Stimulated activated CD8-positive, alpha-beta memory T cell treated with anti-CD3 and anti-CD28 coated beads, Interleukin-15, amount 100 ng/mL, for 48 hours (primary cell): Measurements from ENCODE around the gene FRMPD3.
"Not testable (repeated sequence)": the region's sequence is repeated elsewhere in the genome, so short reads cannot be mapped to it uniquely, and the experiment has no call there.

Experiments used
- DNase-seq, 2 donors: peaks; one replicate each; pipeline ENCODE4 v3.0.0-alpha.2; 2020; ENCODE audit warnings: low read depth in 2 of 2

FRMPD3 gene

DNA sequence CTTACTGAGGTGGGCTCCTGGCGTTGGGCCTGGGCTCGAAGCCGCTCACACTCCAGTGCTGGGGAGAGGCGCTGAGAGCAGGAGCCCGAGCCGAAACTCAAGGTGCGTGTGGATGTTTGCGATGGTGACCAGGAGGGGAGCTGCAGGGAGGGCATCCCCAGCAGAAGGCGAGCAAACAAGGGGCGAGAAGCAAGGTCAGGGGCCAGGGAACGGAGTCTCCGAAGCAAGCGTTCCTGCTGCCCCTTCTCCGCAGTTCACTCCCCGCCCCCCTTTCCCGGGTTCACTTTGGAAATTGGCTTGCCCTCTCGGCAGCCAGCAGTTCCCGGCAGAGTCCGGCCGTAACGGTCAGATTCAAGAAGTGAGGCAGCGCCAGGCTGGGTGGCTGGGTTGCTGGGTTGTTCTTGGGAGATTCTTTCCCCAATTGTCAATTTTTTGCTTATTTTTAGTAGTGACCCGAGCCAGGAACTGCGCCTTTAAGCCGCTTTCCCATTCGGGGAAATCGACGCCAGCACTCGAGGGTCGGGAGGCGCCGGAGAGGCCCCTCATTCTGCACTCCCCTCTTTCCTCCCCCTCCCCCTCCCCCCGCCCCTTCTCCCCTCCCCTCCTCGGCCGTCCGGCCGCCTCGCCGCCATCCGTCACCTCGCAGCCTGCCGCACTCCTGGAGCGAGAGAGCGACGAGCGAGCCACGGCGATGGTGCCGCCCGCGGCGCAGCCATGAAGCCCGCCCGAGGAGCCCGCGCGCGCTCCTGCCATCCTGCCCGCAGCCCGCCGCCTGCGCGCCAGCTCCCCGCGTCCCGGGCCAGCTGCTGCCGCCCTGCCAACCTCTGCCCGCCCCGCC lies at the start of gene FRMPD3:
Gene FRMPD3 (plus strand): TSS at position 655 of the 838 bp plus-strand sequence. CDS start 76,937 bp downstream, outside the sequence.
- DNase-seq: no peak

DNA sequence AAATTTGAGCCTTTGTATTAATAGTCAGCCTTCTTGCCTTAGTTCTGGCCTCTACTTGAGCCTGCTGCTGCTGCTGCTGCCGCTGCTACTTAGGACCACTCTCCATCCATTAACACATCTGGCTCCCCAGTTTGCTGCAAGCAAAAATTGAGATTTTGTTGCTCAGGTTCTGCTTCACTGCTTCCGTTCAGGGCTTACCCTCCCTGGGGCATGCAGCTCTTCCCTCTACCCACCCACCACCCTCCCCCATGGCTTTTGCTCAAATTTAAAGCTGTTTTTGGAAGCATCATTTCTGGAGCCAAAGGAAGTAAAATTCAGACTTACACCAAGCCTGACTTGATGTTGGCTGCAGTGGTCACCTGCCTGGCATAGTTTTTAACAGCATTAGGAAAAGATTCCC lies 28.9 kb upstream of the FRMPD3 start:
- no peak for DNase-seq

DNA sequence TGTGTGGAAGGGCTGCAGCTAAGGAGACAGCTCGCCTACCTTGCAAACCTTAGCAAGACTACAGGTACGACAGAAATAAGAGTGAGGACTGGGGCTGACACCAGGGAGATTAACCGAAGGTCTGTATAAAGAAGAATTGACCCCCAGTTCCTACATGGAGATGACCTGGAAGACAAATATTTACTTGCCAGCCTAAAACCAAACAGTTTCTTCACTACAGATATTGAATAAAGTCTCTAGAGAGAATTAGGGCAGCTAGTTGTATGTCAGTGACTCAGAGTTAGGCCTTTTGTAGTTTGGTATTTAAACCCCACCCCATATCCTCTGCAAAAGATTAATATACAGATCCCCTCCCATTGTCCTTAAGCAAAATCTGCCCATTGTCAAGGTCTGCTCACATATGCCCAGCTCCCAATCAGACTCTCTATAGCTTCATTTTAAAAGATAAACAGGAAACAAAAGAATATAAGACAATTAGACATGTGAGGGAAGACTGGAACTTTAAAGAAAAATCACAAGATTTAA lies 28.1 kb upstream of the FRMPD3 start:
- DNase-seq: no peak

DNA sequence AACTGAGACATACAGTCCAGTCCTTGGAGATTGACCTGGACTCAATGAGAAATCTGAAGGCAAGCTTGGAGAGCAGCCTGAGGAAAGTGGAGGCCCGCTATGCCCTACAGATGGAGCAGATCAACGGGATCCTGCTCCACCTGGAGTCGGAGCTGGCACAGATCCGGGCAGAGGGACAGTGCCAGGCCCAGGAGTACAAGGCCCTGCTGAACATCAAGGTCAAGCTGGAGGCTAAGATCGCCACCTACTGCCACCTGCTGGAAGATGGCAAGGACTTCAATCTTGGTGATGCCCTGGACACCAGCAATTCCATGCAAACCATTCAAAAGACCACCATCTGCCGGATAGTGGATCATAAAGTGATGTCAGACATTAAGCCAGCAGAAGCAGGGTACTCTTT lies 20.4 kb upstream of the FRMPD3 start:
- no peak for DNase-seq

DNA sequence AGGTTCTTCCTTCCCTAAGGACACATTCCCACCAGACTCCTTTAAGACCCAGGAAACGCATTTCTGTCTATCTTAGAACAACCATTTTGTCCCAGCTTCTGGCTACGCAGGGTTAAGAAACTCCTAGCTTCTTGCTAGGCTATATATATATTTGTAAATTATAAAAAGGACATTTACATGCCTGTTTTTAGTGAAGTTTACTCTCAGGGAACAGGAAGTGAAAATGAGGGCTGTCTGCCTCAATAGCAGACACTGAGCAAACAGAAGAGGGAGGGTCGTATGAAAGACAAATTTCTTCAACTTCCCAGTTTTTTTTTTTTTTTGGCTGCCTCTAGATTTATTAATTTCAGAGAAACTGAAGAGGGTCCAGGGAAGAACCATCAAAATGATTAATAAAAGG lies 9.3 kb upstream of the FRMPD3 start:
- no peak for DNase-seq

DNA sequence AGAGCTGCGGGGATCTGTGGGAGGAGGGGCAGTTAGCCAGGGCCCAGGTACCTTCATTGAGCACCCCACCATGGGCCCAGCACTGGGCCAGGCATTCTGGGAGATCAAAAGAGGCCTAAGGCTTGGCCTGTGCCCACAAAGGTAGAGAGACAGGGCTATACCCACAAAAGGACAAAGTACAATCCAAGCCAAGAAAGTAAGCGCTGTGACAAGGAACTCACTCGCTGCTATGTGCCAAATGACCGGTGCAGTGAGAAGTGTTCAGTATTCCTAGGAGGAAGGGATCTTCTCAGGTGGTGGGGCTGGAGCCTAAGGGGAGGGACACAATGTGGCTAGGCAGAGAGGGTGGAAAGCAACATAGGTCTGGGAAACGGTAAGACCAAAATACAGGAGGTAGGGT lies 8.8 kb upstream of the FRMPD3 start:
- DNase-seq: no peak

DNA sequence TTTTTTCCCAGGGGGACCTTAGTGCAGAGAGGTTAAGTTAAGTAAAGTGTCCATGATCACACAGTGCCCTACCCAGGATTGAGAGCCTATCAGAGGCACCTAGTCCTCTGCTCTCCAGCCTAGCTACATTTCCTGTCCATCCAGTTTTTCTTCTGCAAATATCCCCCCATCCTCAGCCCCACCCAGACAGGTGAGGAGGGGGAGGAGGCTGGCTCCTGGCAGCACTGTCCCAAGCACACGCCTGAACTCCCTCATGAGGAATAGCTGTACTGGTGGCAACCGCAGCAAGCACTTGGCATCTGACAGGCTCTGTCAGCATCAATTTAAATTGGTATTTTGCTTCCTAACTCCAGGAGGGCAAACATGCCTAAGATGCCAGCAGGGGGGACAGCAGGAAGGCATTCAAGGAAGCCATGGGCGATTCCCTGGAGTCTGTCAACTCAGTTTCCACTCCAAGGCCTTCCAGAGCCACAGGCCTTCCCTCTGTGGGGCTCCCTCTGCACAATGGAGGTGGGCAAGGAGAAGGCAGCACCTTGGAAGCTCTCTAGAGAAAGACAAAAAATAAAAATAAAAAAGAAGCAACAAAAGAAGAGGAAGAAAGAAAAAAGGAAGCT lies 6.4 kb upstream of the FRMPD3 start:
- DNase-seq: no peak

DNA sequence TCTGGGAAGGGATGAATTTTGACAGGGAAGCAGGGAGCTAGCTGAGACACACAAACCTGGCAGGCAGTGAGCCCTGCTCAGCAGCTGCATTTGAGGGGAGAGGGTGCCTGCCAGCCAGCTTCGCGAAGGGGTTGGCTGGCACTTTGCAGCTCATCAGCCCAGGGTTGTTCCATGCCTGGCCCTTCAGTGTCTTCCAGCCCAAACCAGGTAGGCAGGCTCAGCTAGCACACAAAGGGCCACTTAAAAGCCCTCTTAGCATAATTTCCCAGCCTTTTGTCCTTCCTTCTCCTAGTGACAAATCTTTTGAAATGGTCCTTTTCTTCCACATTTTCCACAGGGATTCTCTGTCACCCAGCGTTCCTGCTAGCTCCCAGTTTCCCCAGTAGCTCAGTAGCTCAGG lies 4.3 kb upstream of the FRMPD3 start:
- DNase-seq: no peak

DNA sequence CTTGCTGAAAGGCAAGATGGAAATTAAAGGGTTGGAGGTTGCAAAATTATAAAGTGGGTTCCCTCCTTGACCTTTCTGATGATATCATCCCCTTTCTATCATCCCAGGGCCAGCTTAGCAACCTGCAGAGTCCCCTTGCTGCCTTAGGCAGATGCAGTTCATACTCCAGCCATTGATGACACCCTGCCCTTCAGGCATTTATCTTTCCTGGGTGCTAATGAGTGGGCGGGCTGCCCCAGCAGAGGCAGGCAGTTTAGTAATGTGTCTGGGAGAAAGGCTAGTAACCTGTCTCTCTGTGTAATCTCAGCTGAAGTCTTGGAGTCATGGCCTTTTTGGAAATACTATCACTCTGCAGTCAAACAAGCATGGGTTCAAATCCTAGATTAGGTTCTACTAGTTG lies 3.8 kb upstream of the FRMPD3 start:
- no peak for DNase-seq

DNA sequence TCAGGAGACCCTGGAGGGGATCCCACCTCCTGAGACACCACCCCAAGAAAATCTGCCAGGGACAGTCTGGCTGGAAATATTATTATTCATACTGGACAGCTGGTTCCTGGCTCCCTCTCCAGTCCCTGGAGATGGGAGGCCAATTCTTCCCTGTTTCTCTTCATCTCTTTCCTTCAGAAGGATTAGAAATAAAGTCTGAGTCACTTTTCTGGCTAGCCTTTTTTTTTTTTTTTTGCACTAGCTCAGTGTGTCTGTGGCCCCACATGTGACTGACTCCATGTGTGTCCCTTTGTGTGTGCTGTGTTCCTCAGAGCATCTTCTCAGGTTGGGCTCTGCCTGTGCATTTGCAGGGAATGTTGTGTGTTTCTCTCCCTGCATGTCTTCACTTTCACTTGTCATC lies 1.8 kb upstream of the FRMPD3 start:
- no peak for DNase-seq

DNA sequence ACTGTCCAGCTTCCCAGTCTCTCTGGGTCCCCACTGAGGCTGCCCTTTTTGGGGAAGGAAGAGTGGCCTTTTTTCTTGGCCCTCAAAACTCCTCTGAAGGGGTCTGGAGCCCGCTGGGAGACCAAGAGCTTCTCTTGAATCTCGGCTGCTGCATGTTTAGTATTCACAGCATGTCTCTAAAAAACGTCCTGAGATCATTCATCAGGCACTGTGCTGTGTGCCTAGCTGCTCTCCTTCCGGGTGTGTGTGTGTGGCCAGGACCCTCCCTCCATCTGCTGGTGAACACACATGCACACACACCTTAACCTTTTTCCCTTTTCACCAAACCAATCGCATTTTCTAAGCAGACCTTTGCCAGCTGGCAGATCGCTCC lies 841 bp upstream of the FRMPD3 start:
- no peak for DNase-seq

DNA sequence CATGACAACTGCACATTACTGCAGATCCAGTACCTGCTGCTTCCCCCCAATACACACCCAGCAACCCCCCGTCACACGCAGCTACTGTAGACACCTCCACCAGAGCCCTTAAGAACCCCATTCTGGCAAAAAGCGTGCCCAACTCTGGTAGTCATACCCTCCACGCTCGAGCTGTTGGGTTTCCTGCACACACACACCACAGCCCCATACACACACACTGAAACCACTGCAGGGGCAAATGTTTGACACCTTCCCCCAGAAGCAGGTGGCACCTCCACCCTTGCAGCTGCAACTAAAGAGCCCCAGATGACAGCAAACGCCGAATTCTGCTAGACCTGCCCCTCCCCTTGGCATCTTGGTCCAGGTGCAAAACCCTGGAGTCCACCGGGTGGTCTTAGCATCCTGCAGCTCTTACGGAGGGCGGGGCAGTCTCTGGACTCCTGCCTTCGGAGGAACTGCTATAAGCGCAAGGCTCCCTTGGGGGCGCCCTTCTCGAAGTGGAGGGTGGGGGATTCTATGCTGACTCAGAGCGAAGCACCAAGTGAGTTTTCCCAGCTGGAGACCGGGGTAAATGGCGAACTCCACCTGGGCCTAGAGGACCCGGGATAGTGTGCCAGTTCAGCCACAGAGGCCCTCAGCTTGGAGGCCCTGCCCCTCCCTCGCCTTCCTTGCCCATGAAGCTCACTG lies 1.5 kb downstream of the FRMPD3 start:
- DNase-seq: no peak

DNA sequence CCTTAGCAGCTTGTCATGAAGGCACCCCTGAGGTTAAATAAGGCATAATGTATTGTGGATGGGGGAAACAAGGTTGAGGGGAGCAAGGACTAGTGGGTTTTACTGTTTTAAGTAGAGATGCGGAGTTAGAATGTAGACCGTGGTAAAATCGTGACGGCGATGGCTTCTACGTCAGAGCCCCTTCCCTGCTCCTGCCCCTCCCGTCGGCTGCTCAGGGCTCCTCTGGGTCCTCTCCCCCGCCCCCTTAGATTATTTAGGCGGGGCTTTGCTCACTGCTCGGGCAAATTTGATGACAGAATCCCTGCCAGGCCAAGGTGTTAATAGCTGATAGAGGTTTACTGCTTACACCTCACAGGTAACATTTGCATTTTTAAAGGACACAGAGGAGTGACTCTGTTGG lies 2.3 kb downstream of the FRMPD3 start:
- no peak for DNase-seq

DNA sequence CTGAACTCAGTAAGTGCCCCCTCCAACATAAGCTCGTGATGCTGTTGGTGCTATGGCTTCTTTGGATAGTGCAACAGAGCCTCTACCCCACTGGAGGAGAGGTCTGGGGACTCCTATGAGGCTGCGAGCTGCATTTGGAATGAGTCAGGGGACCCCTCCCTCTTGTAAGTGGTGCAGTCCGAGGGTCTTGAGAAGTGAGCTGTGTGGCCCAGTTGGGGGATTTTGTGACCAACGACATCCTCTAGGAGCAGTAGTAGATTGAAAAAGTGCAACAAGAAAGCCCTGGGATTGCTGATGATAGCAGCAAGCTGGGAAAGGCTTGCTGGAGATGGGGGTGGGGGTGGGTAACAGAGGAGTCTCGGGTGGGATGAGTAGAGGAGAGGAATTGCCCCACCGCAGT lies 3.1 kb downstream of the FRMPD3 start:
- DNase-seq: no peak

DNA sequence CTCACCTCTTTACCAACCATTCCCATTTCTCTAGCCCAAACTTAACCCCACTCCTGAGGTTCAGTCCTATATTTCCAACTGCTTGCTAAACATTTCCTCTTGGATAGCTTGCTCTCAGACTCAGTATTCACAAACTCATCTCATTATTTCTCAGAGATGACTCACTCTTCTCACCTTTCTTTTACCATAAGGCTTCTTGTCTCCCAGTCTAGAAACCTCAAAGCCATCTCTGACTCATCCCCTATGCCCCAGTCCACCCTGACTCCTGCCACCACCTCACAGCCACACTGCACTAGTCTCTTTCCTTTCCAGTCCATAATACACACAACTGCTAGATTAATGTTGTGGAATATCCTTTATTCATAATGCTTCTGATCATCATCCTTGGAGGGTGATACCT lies 4.8 kb downstream of the FRMPD3 start:
- DNase-seq: peak in 1 of 2 donors; percentile 26

DNA sequence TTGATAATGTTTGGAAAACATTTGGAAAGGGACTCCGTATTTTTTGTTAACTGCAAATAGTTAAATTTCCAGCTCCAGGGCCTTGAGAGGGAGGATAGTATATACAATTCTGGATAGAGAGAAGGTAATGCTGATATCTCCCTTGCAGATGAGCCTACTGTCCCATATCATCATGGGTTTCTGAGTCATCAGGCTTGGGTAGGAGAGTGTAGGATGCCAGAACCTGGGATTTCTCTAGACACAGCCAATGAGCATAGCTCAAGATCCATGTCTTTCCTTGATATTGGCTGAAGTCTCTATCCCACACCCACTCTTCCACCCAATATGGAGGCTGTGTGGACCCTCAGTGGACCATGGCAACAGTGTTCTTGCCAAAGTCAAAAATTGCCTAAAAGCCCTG lies 7.8 kb downstream of the FRMPD3 start:
- DNase-seq: no peak

DNA sequence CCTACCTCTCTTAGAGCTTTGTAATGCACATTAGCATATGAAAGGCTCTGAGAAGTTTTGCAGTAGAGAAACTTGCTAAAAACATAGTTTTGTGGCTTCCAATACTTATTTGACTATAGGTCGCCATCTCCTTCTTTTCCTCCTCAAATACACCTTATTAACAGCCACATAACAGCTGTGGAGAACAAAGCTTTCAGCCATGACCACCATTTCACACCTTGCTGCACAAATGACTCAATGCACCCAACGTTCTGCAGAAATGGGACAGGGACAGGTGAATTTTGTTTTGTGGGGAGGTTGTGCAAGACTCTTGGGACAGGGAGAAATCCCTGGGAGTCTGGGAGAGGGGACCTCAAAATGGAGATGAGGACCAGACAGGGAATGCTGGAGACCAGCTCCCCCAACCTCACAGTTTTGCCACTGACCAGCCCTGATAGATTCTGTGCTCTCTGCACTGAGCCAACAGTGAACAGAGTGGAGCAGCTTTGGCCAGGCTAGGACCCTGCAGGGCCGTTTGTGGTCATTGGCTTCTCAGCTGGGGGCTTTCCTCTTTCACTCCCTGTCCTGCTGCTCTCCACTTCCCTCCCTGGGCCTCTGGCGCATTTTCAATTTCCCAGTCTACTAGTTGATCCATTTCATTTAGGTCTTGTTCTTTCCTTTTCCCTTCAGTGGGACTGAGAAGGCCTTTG lies 16.6 kb downstream of the FRMPD3 start:
- no peak for DNase-seq

DNA sequence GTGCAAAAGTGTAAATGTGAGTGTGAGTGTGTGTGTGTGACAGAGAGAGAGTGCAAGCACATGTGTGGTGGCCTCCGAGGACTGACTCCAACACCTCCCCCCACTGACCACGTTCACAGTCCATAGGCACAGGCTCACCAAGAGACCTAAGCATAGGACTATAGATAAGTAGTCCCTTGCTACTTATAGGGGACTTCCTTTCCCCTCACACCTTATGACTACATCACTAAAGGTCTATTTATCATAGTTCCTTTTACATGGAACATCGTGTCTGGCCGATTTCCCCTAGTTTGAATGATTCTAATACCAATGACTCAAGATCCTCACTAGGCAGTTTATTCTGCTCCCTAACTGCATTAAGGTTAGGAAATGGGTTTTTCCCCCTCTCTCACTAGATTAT lies 17.8 kb downstream of the FRMPD3 start:
- no peak for DNase-seq

DNA sequence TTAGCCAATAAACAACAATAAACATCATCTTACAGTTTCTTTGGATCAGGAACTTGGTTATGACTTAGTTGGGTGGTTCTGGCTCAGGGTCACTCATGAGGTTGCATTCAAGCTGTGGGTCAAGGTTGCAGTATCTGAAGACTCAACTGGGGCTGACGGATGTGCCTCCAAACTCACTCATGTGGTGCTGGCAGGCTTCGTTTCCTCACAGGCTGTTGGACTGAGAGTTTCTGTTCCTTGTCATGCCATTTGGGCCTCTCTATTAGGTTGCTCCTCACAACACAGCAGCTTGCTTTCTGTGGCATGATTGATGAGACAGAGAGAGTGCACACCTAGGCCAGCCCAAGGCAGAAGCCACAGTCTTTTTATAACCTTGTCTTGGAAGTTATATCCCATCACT lies 20.7 kb downstream of the FRMPD3 start:
- no peak for DNase-seq

DNA sequence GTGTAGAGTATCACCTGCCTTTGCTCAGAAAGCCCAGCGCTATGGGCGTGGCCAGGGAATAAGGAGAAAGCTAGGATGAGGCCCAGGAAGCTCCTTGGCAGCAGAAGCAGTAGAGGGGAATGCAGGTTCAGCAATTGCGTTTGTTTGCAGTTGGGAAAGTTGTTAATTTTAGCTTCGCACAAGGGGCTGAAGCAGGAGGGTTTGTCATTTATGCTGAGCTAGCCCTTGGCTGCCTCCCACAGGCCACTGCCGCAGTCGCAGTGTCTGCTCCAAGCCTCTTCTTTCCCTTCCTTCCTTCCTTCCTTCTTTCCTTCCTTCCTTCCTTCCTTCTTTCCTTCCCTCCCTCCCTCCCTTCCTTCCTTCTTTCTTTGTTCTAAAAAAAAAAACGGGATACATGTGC lies 21.5 kb downstream of the FRMPD3 start:
- DNase-seq: no peak

DNA sequence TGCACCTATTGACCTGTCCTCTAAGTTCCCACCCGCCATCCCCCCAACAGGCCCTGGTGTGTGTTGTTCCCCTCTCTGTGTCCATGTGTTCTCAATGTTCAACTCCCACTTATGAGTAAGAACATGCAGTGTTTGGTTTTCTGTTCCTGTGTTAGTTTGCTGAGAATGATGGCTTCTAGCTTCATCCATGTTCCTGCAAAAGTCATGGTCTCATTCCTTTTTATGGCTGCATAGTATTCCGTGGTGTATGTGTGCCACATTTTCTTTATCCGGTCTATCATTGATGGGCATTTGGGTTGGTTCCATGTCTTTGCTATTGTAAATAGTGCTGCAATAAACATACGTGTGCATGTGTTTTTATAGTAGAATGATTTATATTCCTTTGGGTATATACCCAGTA lies 22.0 kb downstream of the FRMPD3 start:
- not testable (repeated sequence) for DNase-seq

DNA sequence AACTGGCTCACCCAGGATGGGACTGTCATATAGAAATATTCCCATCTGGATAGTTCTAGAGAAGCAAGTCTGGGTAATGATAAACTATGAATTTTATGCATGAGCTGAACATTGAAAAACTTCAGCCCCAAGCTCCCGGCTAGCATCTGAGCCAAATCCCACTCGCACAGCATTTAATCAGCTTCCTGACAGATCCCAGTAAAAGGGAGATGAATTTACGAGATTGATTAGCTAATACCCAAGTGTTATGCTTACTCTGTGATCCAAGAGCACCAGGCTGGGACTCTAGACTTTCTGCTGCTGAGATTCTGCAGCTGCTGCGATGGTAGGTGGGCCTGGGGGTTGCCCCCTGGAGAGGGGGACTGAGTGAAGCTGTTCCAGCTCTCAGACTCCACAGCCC lies 28.0 kb downstream of the FRMPD3 start:
- DNase-seq: no peak
